Measurements from ENCODE around the gene CTCFL.

DNA sequence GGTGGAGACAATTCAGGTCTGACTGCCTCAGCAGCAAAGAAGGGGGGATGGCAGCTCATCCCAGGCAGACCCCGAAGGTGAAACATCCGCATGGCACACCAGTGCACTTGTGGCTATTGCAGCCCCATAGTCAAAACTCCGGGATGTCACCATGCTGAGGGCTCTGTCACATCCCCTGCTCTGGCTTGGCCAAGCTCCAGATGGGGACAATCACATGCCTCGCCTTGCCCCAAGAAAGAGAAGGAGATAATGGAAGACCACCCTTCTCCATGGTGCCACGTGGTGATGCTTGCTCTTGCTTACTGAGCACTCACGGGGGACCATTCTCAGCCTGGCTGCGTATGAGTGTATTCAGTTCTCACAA lies 73.5 kb downstream of the CTCFL start:
- TF ChIP-seq TAF1 (IDR thresholded peaks at IDR 0.05; ENCODE audit: low read depth, low read length) (no peak), POLR2A (IDR thresholded peaks at IDR 0.05; ENCODE audit: low read depth, low read length) (no peak), PAX5 (IDR thresholded peaks at IDR 0.05; ENCODE audit: insufficient read depth, low read length, severe bottlenecking) (no peak)

Measured in GM12891 (cell line).